ENCODE results near the gene PLCG1. TPM values are rescaled to one million over a fixed set of nuclear protein-coding genes. Genes with fewer than 3 reads are reported as not detected.

Gene PLCG1
- total RNA-seq, 1 experiment from 2014 or later, result 62.1 TPM

DNA sequence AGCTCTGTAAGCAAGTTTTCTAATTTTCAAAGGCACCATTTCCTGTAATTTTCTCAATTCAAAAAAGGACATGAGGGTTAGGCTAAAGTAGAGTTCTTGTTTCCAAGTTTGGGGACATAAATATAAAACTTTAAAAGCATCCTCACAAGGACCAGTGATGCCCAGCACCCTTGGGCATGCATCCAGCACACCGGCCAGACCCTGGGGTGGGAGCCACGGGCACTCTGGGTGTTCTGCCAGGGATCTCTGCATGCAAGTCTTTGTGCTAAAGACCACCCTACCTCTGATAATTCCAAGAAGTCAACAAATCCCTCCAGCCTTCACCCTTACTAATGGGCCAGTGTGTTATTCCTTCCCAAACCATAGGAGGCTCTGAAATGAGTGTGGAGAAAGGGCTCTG is 46.5 kb downstream of the PLCG1 start:
- in situ Hi-C loops (cut with HindIII; ENCODE audit: low pct_unique_long_range_greater_than_20kb, low sequenced_read_pairs), result no loop called here
- DNase-seq (ENCODE audit: low read depth, low spot score), result no peak

DNA sequence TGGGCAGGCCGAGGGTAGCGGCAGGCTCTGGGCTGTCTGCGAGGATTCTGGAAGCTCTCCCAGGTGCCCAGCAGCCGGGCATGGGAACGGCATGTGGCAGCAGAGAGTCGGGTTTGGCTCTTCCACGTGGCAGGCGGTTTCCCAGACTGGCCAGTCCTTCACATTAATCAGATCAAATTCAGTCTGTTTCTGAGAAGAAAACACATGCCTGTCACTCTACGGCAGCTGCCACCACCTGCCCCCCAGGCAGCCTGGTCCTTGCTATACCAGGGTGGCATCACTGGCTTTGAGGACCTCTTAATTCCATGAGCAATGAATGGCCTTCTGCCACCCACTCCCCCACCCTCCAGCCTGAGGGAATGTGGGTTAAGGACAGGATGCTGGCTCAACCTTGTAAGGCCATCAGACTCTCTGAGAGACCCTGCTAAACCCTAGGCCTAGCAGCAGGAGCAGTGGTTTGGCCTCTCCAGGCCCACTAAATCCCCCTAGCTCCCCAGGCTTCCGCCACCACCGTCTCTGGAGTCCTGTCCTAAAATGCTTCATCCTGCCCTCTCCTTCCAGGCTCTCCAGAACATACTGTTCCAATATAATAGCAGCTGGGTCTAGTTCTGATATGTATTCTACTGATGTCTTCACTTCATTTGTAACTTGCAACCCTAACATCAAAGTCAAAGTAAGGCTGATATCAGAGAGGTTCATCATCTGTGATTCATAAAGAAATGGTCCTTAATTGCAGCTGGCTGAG is 47.8 kb downstream of the PLCG1 start:
- no peak for DNase-seq (ENCODE audit: low read depth, low spot score)
- in situ Hi-C loops (cut with HindIII; ENCODE audit: low pct_unique_long_range_greater_than_20kb, low sequenced_read_pairs), result no loop called here

DNA sequence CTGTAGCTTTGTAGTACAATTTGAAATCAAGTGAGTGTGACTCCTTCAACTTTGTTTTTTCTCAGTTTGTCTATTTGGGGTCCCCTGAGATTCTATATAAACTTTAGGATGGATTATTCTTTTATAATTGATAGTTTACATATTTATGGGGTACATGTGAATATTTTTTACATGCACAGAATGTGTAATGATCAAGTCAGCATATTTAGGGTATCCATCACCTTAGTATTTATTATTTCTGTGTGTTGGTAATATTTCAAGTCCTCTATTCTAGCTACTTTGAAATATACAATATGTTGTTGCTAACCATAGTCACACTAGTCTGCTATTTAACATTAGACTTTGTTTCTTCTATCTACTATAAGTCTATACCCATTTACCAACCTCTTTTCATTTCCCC is 50.3 kb downstream of the PLCG1 start:
- in situ Hi-C loops (cut with HindIII; ENCODE audit: low pct_unique_long_range_greater_than_20kb, low sequenced_read_pairs), result no loop called here
- DNase-seq (ENCODE audit: low read depth, low spot score), result no peak

DNA sequence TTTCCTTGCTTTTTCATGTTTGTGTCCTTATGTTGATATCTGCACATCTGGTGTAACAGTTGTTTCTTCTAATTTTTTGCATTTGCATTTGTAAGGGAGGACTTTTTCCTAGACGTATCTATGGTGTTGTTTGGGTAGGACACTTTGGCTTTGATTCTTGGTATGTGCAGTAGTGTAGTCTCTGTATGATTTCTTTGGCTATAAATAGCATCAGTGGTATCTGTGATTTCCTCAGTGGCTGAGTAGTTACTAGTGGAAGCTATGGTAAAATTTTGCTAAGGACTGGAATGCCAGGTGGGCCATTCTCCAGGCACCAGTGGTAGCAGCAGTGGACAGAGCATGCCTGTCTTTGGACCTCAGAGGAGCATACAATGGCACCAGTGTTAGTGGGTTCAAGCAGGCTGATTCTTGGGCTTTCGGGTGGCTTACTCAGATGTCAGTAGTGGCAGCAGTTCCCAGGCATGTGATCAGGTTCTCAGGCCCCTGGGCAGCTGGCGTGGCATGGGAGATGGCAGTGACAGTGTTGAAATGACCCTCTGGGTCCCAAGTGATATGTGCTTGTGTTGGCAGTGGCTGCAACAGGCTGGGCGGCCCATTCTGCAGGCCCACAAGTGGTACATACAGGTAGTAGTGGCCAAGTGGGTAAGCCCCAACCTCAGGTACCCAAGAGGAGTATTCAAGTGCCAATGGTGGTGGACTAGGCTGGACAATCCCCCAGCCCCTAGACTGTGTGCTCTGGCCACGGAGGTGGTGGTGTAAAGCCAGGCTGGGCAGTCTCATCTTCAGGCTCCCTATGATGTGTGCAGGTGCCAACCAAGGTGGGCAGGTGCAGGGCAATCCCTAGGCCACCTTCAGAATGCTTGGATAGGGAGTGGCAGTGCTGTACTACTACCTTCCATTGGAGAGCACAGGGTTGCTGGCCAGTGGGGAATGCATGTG is 54.5 kb downstream of the PLCG1 start:
- in situ Hi-C loops (cut with HindIII; ENCODE audit: low pct_unique_long_range_greater_than_20kb, low sequenced_read_pairs), result no loop called here
- no peak for DNase-seq (ENCODE audit: low read depth, low spot score)

DNA sequence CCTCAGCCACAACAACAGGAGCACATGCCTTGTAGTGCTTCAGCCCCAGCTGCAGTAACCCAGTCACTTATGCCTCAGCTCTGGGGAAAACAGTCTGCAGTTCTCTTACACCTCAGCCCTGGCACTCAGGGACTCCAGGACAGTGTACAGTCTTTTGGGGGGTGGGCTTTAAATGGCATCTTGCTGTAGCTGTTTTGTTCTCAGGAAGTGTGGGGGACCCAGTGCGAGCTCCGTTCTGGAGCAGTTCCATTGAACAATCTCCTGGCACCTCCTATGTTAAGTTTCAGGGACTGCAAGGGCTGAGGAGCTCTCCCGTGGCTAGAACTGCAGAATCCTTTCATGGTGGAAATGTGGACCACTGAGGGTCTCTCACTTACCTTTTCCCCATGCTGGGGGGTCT is 55.2 kb downstream of the PLCG1 start:
- DNase-seq (ENCODE audit: low read depth, low spot score), result no peak
- in situ Hi-C loops (cut with HindIII; ENCODE audit: low pct_unique_long_range_greater_than_20kb, low sequenced_read_pairs), result no loop called here

DNA sequence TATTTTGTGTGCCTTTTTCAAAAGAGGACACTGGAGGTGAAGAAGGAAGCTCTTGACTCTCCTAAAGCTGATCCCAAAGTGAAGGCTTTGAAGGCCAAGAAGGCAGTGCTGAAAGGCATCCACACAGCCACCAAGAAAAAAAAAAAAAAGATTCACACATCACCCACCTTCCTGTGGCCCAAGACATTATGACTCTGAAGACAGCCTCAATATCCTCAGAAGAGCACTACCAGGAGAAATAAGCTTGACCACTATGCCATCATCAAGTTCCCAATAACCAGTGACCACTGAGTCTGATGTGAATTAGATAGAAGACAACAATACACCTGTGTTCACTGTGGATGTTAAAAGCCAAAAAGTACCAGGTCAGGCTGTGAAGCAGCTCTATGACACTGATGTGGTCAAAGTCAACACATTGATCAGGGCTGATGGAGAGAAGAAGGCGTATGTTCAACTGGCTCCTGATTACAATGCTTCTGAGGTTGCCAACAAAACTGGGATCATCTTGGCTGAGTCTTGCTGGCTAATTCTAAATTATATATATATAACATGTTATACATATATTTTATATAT is 59.4 kb downstream of the PLCG1 start:
- no peak for DNase-seq (ENCODE audit: low read depth, low spot score)
- in situ Hi-C loops (cut with HindIII; ENCODE audit: low pct_unique_long_range_greater_than_20kb, low sequenced_read_pairs), result no loop called here

DNA sequence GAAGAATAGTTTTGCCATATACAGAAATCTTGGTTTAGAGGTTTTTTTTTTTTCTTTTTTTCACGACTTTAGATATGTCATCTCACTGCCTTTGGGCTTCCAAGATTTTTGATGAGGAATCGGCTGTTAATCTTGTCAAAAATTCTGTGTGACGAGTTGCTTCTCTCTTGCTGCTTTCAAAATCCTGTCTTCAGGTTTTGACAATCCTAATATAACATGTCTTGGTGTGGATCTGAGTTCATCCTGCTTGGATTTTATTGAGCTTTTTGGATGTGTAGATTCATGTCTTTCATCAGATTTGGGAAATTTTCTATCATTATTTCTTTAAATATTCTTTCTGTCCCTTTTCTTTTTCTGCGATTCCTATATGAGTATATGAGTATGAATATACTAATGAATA is 61.1 kb downstream of the PLCG1 start:
- in situ Hi-C loops (cut with HindIII; ENCODE audit: low pct_unique_long_range_greater_than_20kb, low sequenced_read_pairs), result no loop called here
- DNase-seq (ENCODE audit: low read depth, low spot score), result no peak

DNA sequence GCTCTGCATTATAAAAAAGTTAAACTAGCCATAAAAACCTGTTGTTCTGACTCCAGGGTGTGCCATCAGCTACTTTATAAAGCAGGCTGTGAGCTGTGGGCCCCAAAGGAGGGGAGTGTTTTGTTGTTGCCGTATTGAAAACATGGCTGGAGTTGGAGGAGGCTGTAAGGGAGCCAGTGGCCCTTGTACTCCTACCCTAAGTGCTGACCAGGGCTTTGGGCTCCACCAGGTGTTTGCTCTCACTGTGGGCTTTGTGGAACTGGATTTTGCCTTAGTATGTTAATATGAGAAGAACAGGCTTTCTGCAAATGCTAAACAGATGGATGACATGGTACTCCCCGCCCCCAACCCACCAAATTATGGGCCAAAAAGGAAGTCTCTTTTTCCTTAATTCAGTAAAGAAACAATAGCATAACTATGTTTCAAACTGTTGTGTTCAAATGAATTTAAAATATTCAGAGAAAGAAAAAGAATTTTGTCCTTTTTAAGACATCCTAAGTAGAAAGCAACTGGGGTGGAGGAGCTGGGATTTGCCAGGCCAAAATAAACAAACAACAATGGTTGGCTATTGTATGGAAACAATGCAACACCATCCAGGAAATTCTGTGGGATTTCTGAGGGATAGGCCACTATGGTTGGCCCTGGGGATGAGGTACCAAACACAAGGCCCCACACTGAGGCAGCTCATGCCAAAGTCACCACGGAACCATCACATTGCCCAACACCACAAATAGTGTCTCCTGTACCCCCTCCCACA is 63.3 kb downstream of the PLCG1 start:
- in situ Hi-C loops (cut with HindIII; ENCODE audit: low pct_unique_long_range_greater_than_20kb, low sequenced_read_pairs), result no loop called here
- no peak for DNase-seq (ENCODE audit: low read depth, low spot score)

DNA sequence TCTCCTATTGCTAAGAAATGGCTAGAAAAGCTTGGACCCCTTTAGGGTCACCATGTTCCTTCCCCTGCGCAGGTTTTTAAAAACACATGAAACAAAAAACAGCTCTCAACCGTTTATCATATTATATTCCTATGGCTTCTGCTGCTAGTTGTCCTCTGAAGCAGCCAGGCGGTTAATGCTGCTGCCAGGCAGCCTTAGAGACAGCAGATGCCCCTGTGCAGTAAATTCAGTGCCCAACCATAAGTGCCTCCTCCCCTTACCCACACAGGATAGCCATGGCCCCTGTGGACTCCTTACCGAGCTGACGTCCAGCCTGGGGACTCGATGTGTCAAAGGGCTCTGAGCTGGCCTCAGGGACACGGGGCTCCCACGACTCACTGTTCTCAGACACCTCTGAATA is 64.4 kb downstream of the PLCG1 start:
- in situ Hi-C loops (cut with HindIII; ENCODE audit: low pct_unique_long_range_greater_than_20kb, low sequenced_read_pairs), result no loop called here
- no peak for DNase-seq (ENCODE audit: low read depth, low spot score)

DNA sequence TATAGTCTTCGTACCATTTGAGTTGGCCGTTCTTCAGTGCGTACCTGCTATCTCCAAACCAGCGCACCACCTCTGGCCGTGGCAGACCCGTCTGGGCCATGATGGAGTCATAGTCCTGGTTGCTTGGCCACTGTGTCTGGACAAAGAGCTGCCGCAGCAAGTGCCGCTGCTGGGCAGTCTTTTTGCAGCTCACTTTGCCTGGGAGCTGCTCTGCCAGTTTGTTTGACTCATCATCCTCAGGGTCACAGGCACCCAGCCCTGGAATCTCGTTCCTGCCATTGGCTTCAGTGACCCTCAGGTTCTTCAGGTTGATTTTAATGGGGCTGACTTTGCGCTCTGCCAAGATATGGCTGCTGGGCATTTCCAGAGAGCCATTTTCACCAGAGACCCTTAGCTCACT is 65.1 kb downstream of the PLCG1 start:
- in situ Hi-C loops (cut with HindIII; ENCODE audit: low pct_unique_long_range_greater_than_20kb, low sequenced_read_pairs), result no loop called here
- DNase-seq (ENCODE audit: low read depth, low spot score), result no peak

DNA sequence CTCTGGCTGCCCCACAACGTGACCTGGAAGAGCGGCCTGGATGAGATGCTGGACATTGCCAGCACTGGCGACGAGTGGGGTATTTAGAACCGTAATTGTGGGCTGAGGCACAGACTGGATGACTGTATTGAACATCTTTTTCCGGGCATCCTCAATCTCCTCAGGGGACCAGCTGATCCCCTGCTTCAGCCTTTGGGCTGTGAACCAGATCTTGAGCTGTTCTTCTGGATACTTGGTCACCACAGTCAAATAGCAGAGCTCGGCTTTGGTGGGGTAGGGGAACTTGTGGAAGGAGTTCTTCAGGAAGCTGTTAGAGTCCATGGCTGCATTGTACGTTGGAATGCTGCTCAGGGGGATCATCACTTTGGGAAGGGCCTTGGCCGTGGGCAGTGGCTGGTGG is 66.3 kb downstream of the PLCG1 start:
- no peak for DNase-seq (ENCODE audit: low read depth, low spot score)
- in situ Hi-C loops (cut with HindIII; ENCODE audit: low pct_unique_long_range_greater_than_20kb, low sequenced_read_pairs), result no loop called here

DNA sequence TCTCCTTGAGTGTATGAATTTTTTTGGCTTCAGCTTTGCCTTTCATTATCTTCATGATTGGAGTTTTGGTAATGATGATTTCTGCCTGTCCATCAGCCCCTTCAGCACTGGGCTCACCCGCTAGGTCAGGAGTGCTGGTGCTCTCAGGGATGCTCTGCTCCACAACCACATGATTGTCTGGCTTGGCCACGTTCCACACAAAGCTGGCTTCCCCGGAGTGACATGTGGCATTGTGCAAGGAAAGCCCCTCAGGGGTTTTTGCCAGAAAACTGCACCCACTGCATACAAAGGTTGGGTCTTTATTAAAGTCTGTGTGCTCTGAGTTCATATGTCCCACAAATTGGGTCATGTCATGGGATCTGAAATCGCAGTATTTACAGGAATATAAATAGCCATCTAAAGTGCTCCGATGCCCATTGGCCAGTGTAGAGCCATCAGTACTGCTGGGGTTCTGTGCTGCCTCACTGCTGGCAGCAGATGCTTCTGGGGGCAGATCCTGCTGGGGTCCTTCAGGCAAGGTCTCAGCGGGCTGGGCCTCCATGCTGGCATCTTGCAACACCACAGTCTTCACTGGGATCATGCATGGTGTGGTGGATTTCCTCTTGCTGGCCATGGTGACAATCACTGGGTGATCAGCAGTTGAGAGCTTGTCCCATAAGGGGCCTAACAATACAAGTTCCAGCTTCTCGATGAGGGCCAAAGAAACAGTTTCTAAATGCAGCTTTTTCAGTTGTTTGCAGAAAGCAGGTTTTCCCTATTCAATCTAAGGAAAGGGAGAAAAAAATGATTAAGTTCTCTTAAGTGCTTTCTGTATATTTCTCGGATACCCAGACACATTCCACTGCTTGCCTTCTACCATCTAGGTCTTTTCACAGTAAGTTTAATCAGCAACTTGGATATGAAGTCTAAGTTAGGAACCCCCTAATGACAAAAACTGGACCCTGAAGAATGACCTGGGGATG is 67.2 kb downstream of the PLCG1 start:
- in situ Hi-C loops (cut with HindIII; ENCODE audit: low pct_unique_long_range_greater_than_20kb, low sequenced_read_pairs), result no loop called here
- peak; percentile 60 for DNase-seq (ENCODE audit: low read depth, low spot score)

DNA sequence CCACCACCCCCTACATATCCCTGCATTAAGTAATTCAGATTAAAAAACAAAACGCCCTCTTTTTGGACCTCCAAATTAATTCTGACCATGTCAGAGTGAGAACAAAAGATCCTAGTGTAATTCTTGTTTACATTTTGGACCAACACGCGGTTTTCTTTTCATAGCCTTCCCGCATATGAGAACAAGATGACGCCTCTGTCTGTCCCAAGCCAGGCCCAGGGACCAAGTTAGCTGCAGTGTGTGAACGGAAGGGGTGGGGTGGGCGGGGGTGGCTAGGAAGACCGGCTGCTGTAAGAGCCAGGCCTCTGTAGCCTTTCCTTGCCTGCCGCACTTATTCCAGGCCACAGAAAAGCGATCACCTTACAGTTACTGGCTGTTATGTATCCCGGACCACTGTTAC is 68.0 kb downstream of the PLCG1 start:
- in situ Hi-C loops (cut with HindIII; ENCODE audit: low pct_unique_long_range_greater_than_20kb, low sequenced_read_pairs), result no loop called here
- peak; percentile 59 for DNase-seq (ENCODE audit: low read depth, low spot score)

DNA sequence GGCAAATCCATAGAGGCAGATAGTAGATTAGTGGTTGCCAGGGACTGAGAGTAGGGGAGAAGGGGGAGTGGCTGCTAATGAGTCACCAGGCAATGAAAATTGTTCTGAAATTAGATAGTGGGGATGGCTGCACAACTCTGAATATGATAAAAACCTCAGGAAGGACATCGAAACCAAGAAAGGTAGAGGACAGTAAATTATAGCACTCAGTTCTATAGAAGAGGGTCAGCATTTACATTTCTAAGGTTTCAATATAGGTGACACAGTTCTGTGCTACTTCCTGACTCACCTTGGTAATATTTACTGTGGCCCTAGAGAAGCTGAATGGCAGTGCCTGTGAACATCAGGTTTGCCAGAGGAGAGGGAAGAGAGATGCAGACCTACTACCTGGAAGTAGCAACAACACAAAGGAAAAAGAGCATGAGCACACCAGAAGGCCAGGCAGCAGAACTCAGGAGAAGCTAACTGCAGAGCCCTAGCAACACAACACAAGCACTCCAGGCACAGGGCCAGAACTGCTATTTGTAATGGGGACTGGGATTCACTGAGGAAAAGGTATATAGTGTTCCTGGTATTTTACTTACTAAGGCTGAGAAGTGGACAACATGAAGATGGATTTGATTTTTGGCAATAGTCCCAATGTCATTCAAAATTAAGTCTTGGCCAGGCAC is 75.9 kb downstream of the PLCG1 start:
- DNase-seq (ENCODE audit: low read depth, low spot score), result no peak
- in situ Hi-C loops (cut with HindIII; ENCODE audit: low pct_unique_long_range_greater_than_20kb, low sequenced_read_pairs), result no loop called here

DNA sequence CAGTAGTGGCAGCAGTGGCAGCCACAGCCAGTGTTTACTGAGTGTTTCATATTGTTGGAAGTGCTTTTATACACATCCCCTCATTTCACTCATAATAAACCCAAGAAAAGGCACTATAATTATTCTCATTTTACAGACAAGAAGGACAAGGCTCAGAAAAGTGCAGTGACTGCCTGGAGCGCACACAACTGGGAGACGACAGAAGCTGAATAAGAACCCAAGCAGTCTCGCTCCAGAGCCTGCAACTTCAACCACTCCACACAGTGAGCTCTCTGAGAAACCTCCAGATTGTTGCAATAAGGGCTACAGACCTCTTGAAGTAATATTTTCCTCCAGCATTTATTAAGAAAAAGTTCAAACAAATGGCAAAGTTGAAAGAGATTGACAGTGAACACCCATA is 76.9 kb downstream of the PLCG1 start:
- DNase-seq (ENCODE audit: low read depth, low spot score), result no peak
- in situ Hi-C loops (cut with HindIII; ENCODE audit: low pct_unique_long_range_greater_than_20kb, low sequenced_read_pairs), result no loop called here

DNA sequence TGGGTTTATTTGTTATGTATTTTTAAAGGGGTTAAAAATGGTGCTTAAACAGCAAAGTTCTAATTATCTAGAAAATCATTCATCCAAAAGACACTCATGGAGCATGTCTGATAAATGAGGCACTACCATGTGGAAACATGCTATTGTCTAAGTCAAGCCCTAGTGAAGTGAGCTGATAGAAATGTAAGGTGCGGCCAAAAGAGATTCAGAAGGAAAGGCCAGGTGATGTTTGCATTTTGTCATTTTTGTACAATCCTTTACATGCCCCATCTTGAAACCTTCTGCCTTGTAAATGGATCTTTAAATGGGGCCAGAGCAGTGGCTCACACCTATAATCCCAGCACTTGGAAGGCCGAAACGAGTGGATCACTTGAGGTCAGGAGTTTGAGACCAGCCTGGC is 77.3 kb downstream of the PLCG1 start:
- no peak for DNase-seq (ENCODE audit: low read depth, low spot score)
- in situ Hi-C loops (cut with HindIII; ENCODE audit: low pct_unique_long_range_greater_than_20kb, low sequenced_read_pairs), result no loop called here

Data from SK-MEL-5 (cell line).